ENCODE measurements around the gene VGLL4.
"Not testable (repeated sequence)": the region's sequence is repeated elsewhere in the genome, so short reads cannot be mapped to it uniquely, and the experiment has no call there.

The VGLL4 gene

GRCh38 chr3:11582191-11582968 lies 61.3 kb downstream of the VGLL4 start:
- no peak for DNase-seq

GRCh38 chr3:11581237-11582190 lies 62.2 kb downstream of the VGLL4 start:
- no peak for DNase-seq

- no peak for DNase-seq
These were observed 63.1 kb downstream of the VGLL4 start for GRCh38 chr3:11580645-11581044.

- no peak for DNase-seq
These were observed 65.5 kb downstream of the VGLL4 start for GRCh38 chr3:11578169-11578568.

GRCh38 chr3:11576453-11576852 lies 67.3 kb downstream of the VGLL4 start:
- DNase-seq: no peak

- no peak for DNase-seq
These were observed 68.0 kb downstream of the VGLL4 start for GRCh38 chr3:11575677-11576076.

GRCh38 chr3:11574981-11575669 lies 68.6 kb downstream of the VGLL4 start:
- no peak for DNase-seq

- DNase-seq: not testable (repeated sequence)
These were observed 71.1 kb downstream of the VGLL4 start for GRCh38 chr3:11572660-11573059.

- no peak for DNase-seq
These were observed 72.8 kb downstream of the VGLL4 start for GRCh38 chr3:11570789-11571495.

- DNase-seq: no peak
These were observed 73.5 kb downstream of the VGLL4 start for GRCh38 chr3:11570251-11570650.

GRCh38 chr3:11569156-11569741 lies 74.5 kb downstream of the VGLL4 start:
- DNase-seq: no peak

- no peak for DNase-seq
These were observed 75.1 kb downstream of the VGLL4 start for GRCh38 chr3:11568503-11569155.

GRCh38 chr3:11567516-11568467 lies 75.9 kb downstream of the VGLL4 start:
- DNase-seq: no peak

- DNase-seq: no peak
These were observed 76.8 kb downstream of the VGLL4 start for GRCh38 chr3:11566916-11567315.

- no peak for DNase-seq
These were observed 77.2 kb downstream of the VGLL4 start for GRCh38 chr3:11566478-11566877.

- DNase-seq: no peak
These were observed 77.8 kb downstream of the VGLL4 start for GRCh38 chr3:11565932-11566331.

- no peak for DNase-seq
These were observed 78.2 kb downstream of the VGLL4 start for GRCh38 chr3:11565492-11565891.

- no peak for DNase-seq
These were observed 78.6 kb downstream of the VGLL4 start for GRCh38 chr3:11565072-11565471.

- no peak for DNase-seq
These were observed 79.1 kb downstream of the VGLL4 start for GRCh38 chr3:11564577-11565001.

GRCh38 chr3:11563865-11564185 lies 79.9 kb downstream of the VGLL4 start:
- no peak for DNase-seq
